IMR-90 (cell line): Measurements from ENCODE around the gene GAS2L2. TPM values are rescaled to one million over a fixed set of nuclear protein-coding genes. Genes with fewer than 3 reads are reported as not detected.

Experiments
- ATAC-seq: fragments of 200-7000 bp; cut with Tn5 transposase; 2 replicates; pipeline ENCODE4 v1.9.1; 2020; ENCODE audit warnings: low read depth, mild to moderate bottlenecking, moderate library complexity
- BruUV-seq: library from RNA; stranded (reverse); fragments of 400-500 nt; replicated peaks from 2 replicates; lab custom pipeline; 2021; lab: Mats Ljungman, UMichigan
- CTCF ChIA-PET: fragments of 300-600 bp; formaldehyde crosslinking; extraction: SDS; loops from one replicate; lab custom pipeline; 2021; ENCODE audit warnings: antibody characterized with exemption; lab: Yijun Ruan, JAX
- POLR2A ChIA-PET: fragments of 300-600 bp; sonication (Branson Sonifier 250); formaldehyde crosslinking; loops from one replicate; lab custom pipeline; 2022; ENCODE audit warnings: antibody characterized with exemption; ENCODE audit not compliant: unreplicated experiment; lab: Charles Lee
- DNase-seq: peaks from one replicate; pipeline ENCODE4 v3.0.0; 2013
- H2AFZ ChIP-seq: replicated peaks from 2 replicates; pipeline ENCODE3; 2013; ENCODE audit warnings: low read length, mild to moderate bottlenecking; ENCODE audit not compliant: poor library complexity
- H2AK5ac ChIP-seq: 2 replicates; pipeline ENCODE4 v1.6.1; 2013; ENCODE audit warnings: low read depth, low read length, inconsistent platforms
- H2AK9ac ChIP-seq: replicated peaks from 2 replicates; pipeline ENCODE3; 2013; ENCODE audit warnings: mild to moderate bottlenecking, low read depth, low read length, moderate library complexity; ENCODE audit not compliant: poor library complexity
- H2BK120ac ChIP-seq: 2 replicates; pipeline ENCODE4 v1.6.1; 2013; ENCODE audit warnings: low read depth, low read length, inconsistent platforms
- H2BK15ac ChIP-seq: 3 replicates; pipeline ENCODE4 v1.6.1; 2013; ENCODE audit warnings: low read depth, low read length, inconsistent platforms
- H2BK20ac ChIP-seq: 2 replicates; pipeline ENCODE4 v1.6.1; 2013; ENCODE audit warnings: low read depth, mild to moderate bottlenecking, inconsistent platforms, low read length, moderate library complexity
- H2BK5ac ChIP-seq: 2 replicates; pipeline ENCODE4 v1.6.1; 2013; ENCODE audit warnings: mild to moderate bottlenecking, low read depth, low read length, inconsistent platforms; ENCODE audit not compliant: poor library complexity, severe bottlenecking
- H3K14ac ChIP-seq: replicated peaks from 2 replicates; pipeline ENCODE4 v1.6.1; 2013; ENCODE audit warnings: low read depth, low read length, inconsistent platforms
- H3K18ac ChIP-seq: 2 replicates; pipeline ENCODE4 v1.6.1; 2013; ENCODE audit warnings: low read depth, low read length, control low read depth
- H3K23ac ChIP-seq: 2 replicates; pipeline ENCODE4 v1.6.1; 2013; ENCODE audit warnings: low read depth, low read length, inconsistent platforms
- H3K27ac ChIP-seq: 2 replicates; pipeline ENCODE4 v1.5.1; 2013; ENCODE audit warnings: mild to moderate bottlenecking, control low read depth, low read length; ENCODE audit not compliant: insufficient read depth
- H3K27me3 ChIP-seq: 2 replicates; pipeline ENCODE4 v1.6.1; 2013; ENCODE audit warnings: low read length; ENCODE audit not compliant: control insufficient read depth, insufficient read depth
- H3K36me3 ChIP-seq: 2 replicates; pipeline ENCODE4 v1.6.1; 2013; ENCODE audit warnings: low read length, mixed read lengths; ENCODE audit not compliant: control insufficient read depth, insufficient read depth
- H3K4ac ChIP-seq: 2 replicates; pipeline ENCODE4 v1.6.1; 2013; ENCODE audit warnings: low read depth, low read length, inconsistent platforms
- H3K4me1 ChIP-seq: 2 replicates; pipeline ENCODE4 v1.6.1; 2013; ENCODE audit warnings: low read length, mixed read lengths; ENCODE audit not compliant: control insufficient read depth, insufficient read depth
- H3K4me2 ChIP-seq: 2 replicates; pipeline ENCODE4 v1.6.1; 2013; ENCODE audit warnings: low read depth, mild to moderate bottlenecking, control low read depth, low read length, moderate library complexity
- H3K4me3 ChIP-seq: 2 replicates; pipeline ENCODE4 v1.5.1; 2013; ENCODE audit warnings: low read depth, mild to moderate bottlenecking, control low read depth, low read length, moderate library complexity; ENCODE audit not compliant: insufficient read depth
- H3K56ac ChIP-seq: 2 replicates; pipeline ENCODE4 v1.6.1; 2013; ENCODE audit warnings: low read length, inconsistent platforms; ENCODE audit not compliant: insufficient read depth; ENCODE audit errors: extremely low read depth
- H3K79me1 ChIP-seq, 2 experiments: 2 replicates each; pipeline ENCODE4 v1.6.1; 2013; ENCODE audit warnings: low read length in 2 of 2, inconsistent platforms in 1 of 2, low read depth in 1 of 2
- H3K9ac ChIP-seq: 2 replicates; pipeline ENCODE4 v1.6.1; 2013; ENCODE audit warnings: low read depth, low read length, control low read depth
- H3K9me1 ChIP-seq: 2 replicates; pipeline ENCODE4 v1.6.1; 2013; ENCODE audit warnings: low read length, inconsistent platforms; ENCODE audit not compliant: insufficient read depth
- H3K9me3 ChIP-seq: 2 replicates; pipeline ENCODE4 v1.6.1; 2013; ENCODE audit warnings: low read length; ENCODE audit not compliant: control insufficient read depth, insufficient read depth
- H4K20me1 ChIP-seq: 2 replicates; pipeline ENCODE4 v1.6.1; 2013; ENCODE audit warnings: low read length, inconsistent platforms; ENCODE audit not compliant: insufficient read depth
- H4K5ac ChIP-seq: 2 replicates; pipeline ENCODE4 v1.6.1; 2013; ENCODE audit warnings: mild to moderate bottlenecking, low read depth, low read length, control low read depth
- H4K8ac ChIP-seq, 2 experiments: 2 replicates each; pipeline ENCODE4 v1.6.1; 2013; ENCODE audit warnings: low read depth in 2 of 2, low read length in 2 of 2, control low read depth in 1 of 2, inconsistent platforms in 1 of 2
- H4K91ac ChIP-seq: 2 replicates; pipeline ENCODE4 v1.6.1; 2013; ENCODE audit warnings: low read depth, low read length, inconsistent platforms; ENCODE audit not compliant: insufficient read depth
- BHLHE40 ChIP-seq: fragments of 150-350 bp; IDR thresholded peaks from 2 replicates; pipeline ENCODE4 v1.6.1; 2016; ENCODE audit warnings: mild to moderate bottlenecking, low read depth, low read length
- CEBPB ChIP-seq: IDR thresholded peaks from 2 replicates; pipeline ENCODE4 v1.6.1; 2012; ENCODE audit warnings: low read depth, low read length, improper control_type of control experiment
- CHD1 ChIP-seq: IDR thresholded peaks from 2 replicates; pipeline ENCODE4 v1.6.1; 2012; ENCODE audit warnings: low read depth, low read length, improper control_type of control experiment
- FOS ChIP-seq: fragments of 150-350 bp; IDR thresholded peaks from 2 replicates; pipeline ENCODE4 v1.6.1; 2016; ENCODE audit warnings: low read depth, low read length
- MAFK ChIP-seq: IDR thresholded peaks from 2 replicates; pipeline ENCODE4 v1.6.1; 2012; ENCODE audit warnings: low read depth, low read length, improper control_type of control experiment
- MAZ ChIP-seq: IDR thresholded peaks from 2 replicates; pipeline ENCODE4 v1.6.1; 2012; ENCODE audit warnings: low read depth, mild to moderate bottlenecking, low read length, improper control_type of control experiment, moderate library complexity, borderline replicate concordance
- MXI1 ChIP-seq: IDR thresholded peaks from 2 replicates; pipeline ENCODE4 v1.6.1; 2012; ENCODE audit warnings: low read depth, mild to moderate bottlenecking, low read length, moderate library complexity, borderline replicate concordance
- NFE2L2 ChIP-seq: fragments of 150-350 bp; IDR thresholded peaks from 2 replicates; pipeline ENCODE4 v1.6.1; 2016; ENCODE audit warnings: low read depth, mild to moderate bottlenecking, low read length
- POLR2A ChIP-seq: IDR thresholded peaks from 2 replicates; pipeline ENCODE4 v1.6.1; 2012; ENCODE audit warnings: mild to moderate bottlenecking, low read depth, low read length
- RAD21 ChIP-seq: IDR thresholded peaks from 2 replicates; pipeline ENCODE4 v1.6.1; 2012; ENCODE audit warnings: low read length, improper control_type of control experiment
- RCOR1 ChIP-seq: IDR thresholded peaks from 2 replicates; pipeline ENCODE4 v1.6.1; 2012; ENCODE audit warnings: mild to moderate bottlenecking, low read length, improper control_type of control experiment; ENCODE audit not compliant: insufficient replicate concordance
- RFX5 ChIP-seq: IDR thresholded peaks from 2 replicates; pipeline ENCODE4 v1.8.0; 2012; ENCODE audit warnings: low read depth, mild to moderate bottlenecking, low read length, moderate library complexity
- SMC3 ChIP-seq: fragments of 150-350 bp; IDR thresholded peaks from 2 replicates; pipeline ENCODE4 v1.6.1; 2016; ENCODE audit warnings: low read depth, mild to moderate bottlenecking, antibody characterized with exemption, low read length, moderate library complexity
- WGBS, 2 experiments: methylation state at CpG; one replicate each; pipeline versions ENCODE4 v1.1.5 to v1.1.7; 2013; ENCODE audit warnings: missing lambda C conversion rate in 2 of 2; ENCODE audit not compliant: insufficient read length in 1 of 2; ENCODE audit errors: extremely low coverage in 2 of 2; 5-methylcytosine and 5-hydroxymethylcytosine counted together
- dilution Hi-C: fragments of 300-500 bp; cut with HindIII; formaldehyde crosslinking; loops from one replicate; pipeline ENCODE4 v1.14.3; 2018; ENCODE audit warnings: low sequenced_read_pairs; ENCODE audit not compliant: unreplicated experiment
- in situ Hi-C: fragments of 300-500 bp; cut with MboI; formaldehyde crosslinking; loops from 3 replicates; pipeline ENCODE4 v1.14.3; 2019; ENCODE audit warnings: low sequenced_read_pairs, inconsistent platforms, mixed read lengths
- intact Hi-C: fragments of 100-400 bp; cut with micrococcal nuclease; formaldehyde crosslinking; loops from 2 replicates; pipeline ENCODE4 v1.10.0; 2022
- polyA plus RNA-seq, 3 experiments: library from polyadenylated mRNA; depleted of rRNA; stranded (reverse); fragments of >200 nt; gene quantifications; 2 replicates each; pipeline ENCODE4 v1.2.3, GENCODE V29; 2012; ENCODE audit warnings: low replicate concordance in 1 of 3
- total RNA-seq: library from RNA; depleted of rRNA; stranded (reverse); fragments of >200 nt; gene quantifications from 2 replicates; pipeline ENCODE4 v1.2.3, GENCODE V29; 2012
- TF ChIP-seq, protein P1 (sequence below): fragments of 150-350 bp; IDR thresholded peaks from 2 replicates; pipeline ENCODE4 v1.6.1; 2017; ENCODE audit warnings: mild to moderate bottlenecking, antibody characterized with exemption, low read length, low read depth
- TF ChIP-seq, protein P2 (sequence below): conservative IDR thresholded peaks from 2 replicates; pipeline ENCODE4 v1.5.1; 2012; ENCODE audit warnings: mild to moderate bottlenecking, low read depth, low read length, improper control_type of control experiment
- TF ChIP-seq, protein P3 (sequence below): fragments of 150-350 bp; IDR thresholded peaks from 2 replicates; pipeline ENCODE4 v1.6.1; 2016; ENCODE audit warnings: low read depth, mild to moderate bottlenecking, low read length, moderate library complexity, borderline replicate concordance

GAS2L2 gene
- total and polyA plus RNA-seq, 2 of the 4 experiments (the other 2 are of a cell fraction): 0.02 TPM; not detected in 1

DNA sequence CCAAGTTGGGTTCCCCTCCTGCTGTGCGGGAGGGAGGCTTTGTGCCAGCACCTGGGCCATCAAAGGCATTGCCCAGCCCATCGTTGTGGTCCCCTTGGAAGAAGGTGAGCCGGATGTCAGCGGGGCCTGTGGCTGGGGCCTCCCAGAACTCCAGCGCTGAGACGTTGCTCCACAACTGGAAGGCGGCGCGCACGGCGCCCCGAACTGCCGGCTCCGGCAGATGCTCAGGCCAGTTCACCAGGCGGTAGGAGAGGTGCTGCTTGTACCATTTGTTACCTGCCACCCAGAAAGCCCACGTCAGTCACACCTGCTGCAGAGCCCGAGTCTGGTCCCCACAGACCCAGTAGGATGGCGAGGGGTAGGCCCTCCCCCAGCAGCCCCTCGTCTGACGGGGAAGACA, 20.1 kb upstream of the GAS2L2 start:
- peaks cover 32% of the 10 kb centered on the region for H3K27me3 ChIP-seq
- H2BK20ac ChIP-seq: no peak overlapping the region
- H3K4me2 ChIP-seq: no peak overlapping the region
- H2BK5ac ChIP-seq: no peak overlapping the region
- H3K4ac ChIP-seq: no peak overlapping the region
- H2BK15ac ChIP-seq: no peak overlapping the region; the same call in 2 of the 3 replicates
- ChIA-PET POLR2A (no interaction called here), CTCF (interaction anchor here (0.7 kb wide), 1 partner anchor 9 kb away, joined by 3 read pairs; no protein-coding TSS in a partner anchor)
- H4K5ac ChIP-seq: no peak overlapping the region
- TF ChIP-seq, protein P1, sequence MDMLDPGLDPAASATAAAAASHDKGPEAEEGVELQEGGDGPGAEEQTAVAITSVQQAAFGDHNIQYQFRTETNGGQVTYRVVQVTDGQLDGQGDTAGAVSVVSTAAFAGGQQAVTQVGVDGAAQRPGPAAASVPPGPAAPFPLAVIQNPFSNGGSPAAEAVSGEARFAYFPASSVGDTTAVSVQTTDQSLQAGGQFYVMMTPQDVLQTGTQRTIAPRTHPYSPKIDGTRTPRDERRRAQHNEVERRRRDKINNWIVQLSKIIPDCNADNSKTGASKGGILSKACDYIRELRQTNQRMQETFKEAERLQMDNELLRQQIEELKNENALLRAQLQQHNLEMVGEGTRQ: no peak
- TF ChIP-seq CEBPB: no peak
- no peak for TF ChIP-seq BHLHE40
- no peak for TF ChIP-seq RFX5
- TF ChIP-seq MAZ: no peak
- no peak for TF ChIP-seq RCOR1
- TF ChIP-seq SMC3: no peak
- no peak for TF ChIP-seq NFE2L2
- TF ChIP-seq, protein P2, sequence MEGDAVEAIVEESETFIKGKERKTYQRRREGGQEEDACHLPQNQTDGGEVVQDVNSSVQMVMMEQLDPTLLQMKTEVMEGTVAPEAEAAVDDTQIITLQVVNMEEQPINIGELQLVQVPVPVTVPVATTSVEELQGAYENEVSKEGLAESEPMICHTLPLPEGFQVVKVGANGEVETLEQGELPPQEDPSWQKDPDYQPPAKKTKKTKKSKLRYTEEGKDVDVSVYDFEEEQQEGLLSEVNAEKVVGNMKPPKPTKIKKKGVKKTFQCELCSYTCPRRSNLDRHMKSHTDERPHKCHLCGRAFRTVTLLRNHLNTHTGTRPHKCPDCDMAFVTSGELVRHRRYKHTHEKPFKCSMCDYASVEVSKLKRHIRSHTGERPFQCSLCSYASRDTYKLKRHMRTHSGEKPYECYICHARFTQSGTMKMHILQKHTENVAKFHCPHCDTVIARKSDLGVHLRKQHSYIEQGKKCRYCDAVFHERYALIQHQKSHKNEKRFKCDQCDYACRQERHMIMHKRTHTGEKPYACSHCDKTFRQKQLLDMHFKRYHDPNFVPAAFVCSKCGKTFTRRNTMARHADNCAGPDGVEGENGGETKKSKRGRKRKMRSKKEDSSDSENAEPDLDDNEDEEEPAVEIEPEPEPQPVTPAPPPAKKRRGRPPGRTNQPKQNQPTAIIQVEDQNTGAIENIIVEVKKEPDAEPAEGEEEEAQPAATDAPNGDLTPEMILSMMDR: no peak
- TF ChIP-seq, protein P3, sequence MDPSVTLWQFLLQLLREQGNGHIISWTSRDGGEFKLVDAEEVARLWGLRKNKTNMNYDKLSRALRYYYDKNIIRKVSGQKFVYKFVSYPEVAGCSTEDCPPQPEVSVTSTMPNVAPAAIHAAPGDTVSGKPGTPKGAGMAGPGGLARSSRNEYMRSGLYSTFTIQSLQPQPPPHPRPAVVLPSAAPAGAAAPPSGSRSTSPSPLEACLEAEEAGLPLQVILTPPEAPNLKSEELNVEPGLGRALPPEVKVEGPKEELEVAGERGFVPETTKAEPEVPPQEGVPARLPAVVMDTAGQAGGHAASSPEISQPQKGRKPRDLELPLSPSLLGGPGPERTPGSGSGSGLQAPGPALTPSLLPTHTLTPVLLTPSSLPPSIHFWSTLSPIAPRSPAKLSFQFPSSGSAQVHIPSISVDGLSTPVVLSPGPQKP: no peak
- no peak for TF ChIP-seq RAD21
- TF ChIP-seq CHD1: no peak
- TF ChIP-seq MXI1: no peak
- no peak for TF ChIP-seq POLR2A
- TF ChIP-seq FOS: no peak
- no peak for TF ChIP-seq MAFK
- intact Hi-C loops: no loop called here
- no peaks in the 10 kb centered on the region for H3K36me3 ChIP-seq
- no peak overlapping the region for H4K91ac ChIP-seq
- no TSS peak for BruUV-seq
- no peak overlapping the region for H3K9ac ChIP-seq
- peaks cover 6% of the 10 kb centered on the region; the same call in 1 of the 2 replicates for H3K9me1 ChIP-seq
- no peak overlapping the region for H3K14ac ChIP-seq
- H3K23ac ChIP-seq: no peak overlapping the region
- no peak overlapping the region; the same call in 1 of the 2 replicates for H2AK5ac ChIP-seq
- H4K20me1 ChIP-seq: no peaks in the 10 kb centered on the region
- DNase-seq (no peak), ATAC-seq (no peak)
- no peaks in the 10 kb centered on the region for H3K79me1 ChIP-seq
- H3K9me3 ChIP-seq: no peaks in the 10 kb centered on the region
- H2AFZ ChIP-seq: no peak overlapping the region
- H2AK9ac ChIP-seq: no peak overlapping the region
- no peak overlapping the region for H4K8ac ChIP-seq
- in situ Hi-C loops: no loop called here
- peaks cover 20% of the 10 kb centered on the region; the same call in 1 of the 2 replicates for H3K4me1 ChIP-seq
- no peak overlapping the region for H3K56ac ChIP-seq
- H3K4me3 ChIP-seq: no peak overlapping the region
- dilution Hi-C loops: no loop called here
- 87% methylated on average over 14 of the region's 20 CpGs; no CpG with 5 or more reads in 1 of the 2 experiments for WGBS, 2 experiments
- H3K27ac ChIP-seq: no peak overlapping the region
- no peak overlapping the region for H2BK120ac ChIP-seq
- H3K18ac ChIP-seq: no peak overlapping the region
